ENCODE measurements around the gene LBX2. TPM values are rescaled to one million over a fixed set of nuclear protein-coding genes. Genes with fewer than 3 reads are reported as not detected.

LBX2 gene
- total RNA-seq, 1 experiment from 2014 or later = 9.6 TPM

GRCh38 chr2:74542978-74543377 is 43.6 kb upstream of the LBX2 start:
- H3K36me3 ChIP-seq (ENCODE audit: control insufficient read depth, insufficient read depth, low read length) = no peaks in the 10 kb centered on the region
- 0 out of 2 replicates have a peak, but pooled peaks cover under 1% of the 10 kb centered on the region for H3K4me1 ChIP-seq (ENCODE audit: control insufficient read depth, insufficient read depth, low read length)
- no peak for ATAC-seq
- no peak overlapping the region for H3K4me3 ChIP-seq (ENCODE audit: low read depth in 2 of 2, low read length in 2 of 2)
- H3K27ac ChIP-seq (ENCODE audit: low read length) = no peak overlapping the region
- TF ChIP-seq TCF7L2 (IDR thresholded peaks at IDR 0.05; ENCODE audit: low read depth, low read length) = no peak
- TF ChIP-seq CTCF (IDR thresholded peaks at IDR 0.05) = no peak
- TF ChIP-seq REST (IDR thresholded peaks at IDR 0.05; ENCODE audit: insufficient read depth in 1 of 2, low read depth in 2 of 2, low read length in 1 of 2) = no peak
- no peak for TF ChIP-seq SIN3A (IDR thresholded peaks at IDR 0.05; ENCODE audit: borderline replicate concordance, insufficient read depth, low read depth, low read length)
- no peak for TF ChIP-seq POLR2AphosphoS5 (IDR thresholded peaks at IDR 0.05; ENCODE audit: low read depth, low read length)
- no peaks in the 10 kb centered on the region for H3K9me3 ChIP-seq (ENCODE audit: control insufficient read depth, insufficient read depth, low read depth, low read length)
- H3K27me3 ChIP-seq (ENCODE audit: control insufficient read depth, insufficient read depth, low read length) = no peaks in the 10 kb centered on the region; the same call in 1 of the 2 replicates
- ChIA-PET POLR2A (no interaction called here), CTCF (interaction anchor here (0.7 kb wide), 1 partner anchor 794 kb away, joined by 6 read pairs; no protein-coding TSS in a partner anchor)
- DNase-seq (ENCODE audit: low read depth, low spot score) = no peak
- BruUV-seq (replicated peaks) = no TSS peak
- intact Hi-C loops (cut with micrococcal nuclease; ENCODE audit: unreplicated experiment) = no loop called here
- in situ Hi-C loops (cut with HindIII; ENCODE audit: low pct_unique_long_range_greater_than_20kb, low sequenced_read_pairs) = no loop called here

DNA sequence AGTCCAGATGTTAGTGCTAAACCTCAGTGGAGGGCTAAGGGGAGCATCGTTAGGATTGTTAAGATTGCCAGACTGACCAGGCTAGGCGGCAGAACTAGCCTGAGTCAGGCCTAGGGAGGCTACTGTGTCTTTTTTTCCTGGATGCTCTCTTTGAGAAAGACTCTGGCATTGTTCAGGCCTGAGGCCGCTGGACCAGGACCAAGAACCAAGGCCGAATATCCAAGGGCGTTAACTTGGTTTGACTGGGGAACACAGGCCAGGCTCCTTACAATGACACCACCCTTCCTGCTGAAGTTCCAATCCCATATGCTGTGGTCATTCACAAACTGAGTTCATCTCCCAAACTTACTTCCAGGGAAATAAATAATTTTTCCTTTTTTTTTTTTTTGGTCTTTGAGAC is 40.9 kb upstream of the LBX2 start:
- in situ Hi-C loops (cut with HindIII; ENCODE audit: low pct_unique_long_range_greater_than_20kb, low sequenced_read_pairs) = no loop called here
- no peak overlapping the region for H3K4me3 ChIP-seq (ENCODE audit: low read depth in 2 of 2, low read length in 2 of 2)
- no peak for TF ChIP-seq CTCF (IDR thresholded peaks at IDR 0.05)
- TF ChIP-seq POLR2AphosphoS5 (IDR thresholded peaks at IDR 0.05; ENCODE audit: low read depth, low read length) = no peak
- TF ChIP-seq SIN3A (IDR thresholded peaks at IDR 0.05; ENCODE audit: borderline replicate concordance, insufficient read depth, low read depth, low read length) = no peak
- TF ChIP-seq REST (IDR thresholded peaks at IDR 0.05; ENCODE audit: insufficient read depth in 1 of 2, low read depth in 2 of 2, low read length in 1 of 2) = no peak
- no peak for TF ChIP-seq TCF7L2 (IDR thresholded peaks at IDR 0.05; ENCODE audit: low read depth, low read length)
- DNase-seq (ENCODE audit: low read depth, low spot score) (no peak), ATAC-seq (no peak)
- no peaks in the 10 kb centered on the region; the same call in 1 of the 2 replicates for H3K27me3 ChIP-seq (ENCODE audit: control insufficient read depth, insufficient read depth, low read length)
- ChIA-PET CTCF (no interaction called here), POLR2A (no interaction called here)
- no TSS peak for BruUV-seq (replicated peaks)
- H3K27ac ChIP-seq (ENCODE audit: low read length) = no peak overlapping the region
- intact Hi-C loops (cut with micrococcal nuclease; ENCODE audit: unreplicated experiment) = no loop called here
- H3K4me1 ChIP-seq (ENCODE audit: control insufficient read depth, insufficient read depth, low read length) = no peaks in the 10 kb centered on the region
- H3K9me3 ChIP-seq (ENCODE audit: control insufficient read depth, insufficient read depth, low read depth, low read length) = no peaks in the 10 kb centered on the region
- no peaks in the 10 kb centered on the region for H3K36me3 ChIP-seq (ENCODE audit: control insufficient read depth, insufficient read depth, low read length)

All from Panc1 (cell line).